NCI-H82 treated with DMSO at 0.1 percent for 48 hours (cell line): ENCODE results near the gene NDC1.
"Not testable (repeated sequence)": the region's sequence is repeated elsewhere in the genome, so short reads cannot be mapped to it uniquely, and the experiment has no call there.

Source experiments
- DNase-seq: peaks from one replicate; lab custom pipeline; 2025; ENCODE audit not compliant: unreplicated experiment; lab: John Stamatoyannopoulos, UW

Gene NDC1

GRCh38 chr1:53766831-53767405, 71.2 kb downstream of the NDC1 start:
- no peak for DNase-seq

- DNase-seq = no peak
Observed at GRCh38 chr1:53766194-53766742, 71.8 kb downstream of the NDC1 start.

- DNase-seq = no peak
Observed at GRCh38 chr1:53765657-53766056, 72.4 kb downstream of the NDC1 start.

GRCh38 chr1:53763911-53764310, 74.2 kb downstream of the NDC1 start:
- no peak for DNase-seq

GRCh38 chr1:53763461-53763860, 74.6 kb downstream of the NDC1 start:
- no peak for DNase-seq

- DNase-seq = not testable (repeated sequence)
Observed at GRCh38 chr1:53760497-53760896, 77.6 kb downstream of the NDC1 start.

- no peak for DNase-seq
Observed at GRCh38 chr1:53755874-53756273, 82.2 kb downstream of the NDC1 start.

- DNase-seq = peak; percentile 15
Observed at GRCh38 chr1:53754484-53755312, 83.4 kb downstream of the NDC1 start.

GRCh38 chr1:53752281-53752680, 85.8 kb downstream of the NDC1 start:
- DNase-seq = no peak

GRCh38 chr1:53747841-53748240, 90.3 kb downstream of the NDC1 start:
- DNase-seq = no peak

GRCh38 chr1:53740621-53741105, 97.4 kb downstream of the NDC1 start:
- no peak for DNase-seq

GRCh38 chr1:53739109-53739681, 98.9 kb downstream of the NDC1 start, which contains the start of gene GLIS1:
TSS of gene GLIS1 (minus strand) at chr1:53739164. CDS start at chr1:53738064, 1,100 bp downstream.
- peak; percentile 25 for DNase-seq

- DNase-seq = no peak
Observed at GRCh38 chr1:53738205-53739108, 99.6 kb downstream of the NDC1 start.

- DNase-seq = no peak
Observed at GRCh38 chr1:53737648-53738204, 100.4 kb downstream of the NDC1 start.

- no peak for DNase-seq
Observed at GRCh38 chr1:53736290-53736689, 101.8 kb downstream of the NDC1 start.

GRCh38 chr1:53735681-53736080, 102.4 kb downstream of the NDC1 start:
- no peak for DNase-seq

GRCh38 chr1:53735261-53735660, 102.8 kb downstream of the NDC1 start:
- DNase-seq = no peak

- no peak for DNase-seq
Observed at GRCh38 chr1:53734650-53735211, 103.4 kb downstream of the NDC1 start.

GRCh38 chr1:53733975-53734649, 104.0 kb downstream of the NDC1 start:
- DNase-seq = no peak
